Femur (tissue), 1 donor: ENCODE results near the gene RSBN1.

Experiments used
- DNase-seq: peaks from one replicate; pipeline ENCODE4 v3.0.0-alpha.2; 2017

The RSBN1 gene

DNA sequence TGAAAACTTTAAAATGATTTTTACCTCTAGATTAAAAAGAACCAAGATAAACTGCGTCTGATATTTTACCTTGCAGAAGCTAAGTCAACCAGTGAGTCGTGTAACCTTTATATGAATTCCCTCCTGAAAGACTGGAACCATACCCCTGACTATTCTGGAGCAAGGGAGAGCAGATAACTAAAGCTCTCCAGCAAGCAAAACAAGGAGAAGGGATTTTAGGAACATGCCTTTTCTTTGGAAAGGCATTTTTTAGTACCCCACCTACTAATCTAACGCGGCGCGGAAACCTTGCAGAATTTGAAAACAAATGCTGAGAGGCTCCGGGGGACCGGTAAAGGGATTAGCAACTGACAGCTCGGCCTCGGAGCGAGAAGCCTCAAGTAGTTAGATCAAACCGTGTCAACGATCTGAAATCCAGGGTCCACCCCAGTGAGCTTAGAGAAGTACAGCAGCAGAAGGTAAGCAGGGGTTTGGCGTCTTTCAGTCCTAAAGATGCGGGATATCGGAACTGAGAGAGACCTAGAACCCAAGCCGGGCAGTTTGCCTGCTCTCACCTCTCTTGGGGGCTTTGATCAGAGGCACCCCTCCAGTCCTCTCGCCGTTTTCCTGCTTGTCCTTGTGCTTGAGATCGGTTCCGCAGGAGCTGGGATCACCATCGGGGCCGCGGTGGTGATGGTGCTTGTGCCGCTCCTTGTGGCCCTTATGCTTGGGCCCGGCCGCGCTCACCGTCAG, 954 bp downstream of the RSBN1 start:
- peak; percentile 71 for DNase-seq

DNA sequence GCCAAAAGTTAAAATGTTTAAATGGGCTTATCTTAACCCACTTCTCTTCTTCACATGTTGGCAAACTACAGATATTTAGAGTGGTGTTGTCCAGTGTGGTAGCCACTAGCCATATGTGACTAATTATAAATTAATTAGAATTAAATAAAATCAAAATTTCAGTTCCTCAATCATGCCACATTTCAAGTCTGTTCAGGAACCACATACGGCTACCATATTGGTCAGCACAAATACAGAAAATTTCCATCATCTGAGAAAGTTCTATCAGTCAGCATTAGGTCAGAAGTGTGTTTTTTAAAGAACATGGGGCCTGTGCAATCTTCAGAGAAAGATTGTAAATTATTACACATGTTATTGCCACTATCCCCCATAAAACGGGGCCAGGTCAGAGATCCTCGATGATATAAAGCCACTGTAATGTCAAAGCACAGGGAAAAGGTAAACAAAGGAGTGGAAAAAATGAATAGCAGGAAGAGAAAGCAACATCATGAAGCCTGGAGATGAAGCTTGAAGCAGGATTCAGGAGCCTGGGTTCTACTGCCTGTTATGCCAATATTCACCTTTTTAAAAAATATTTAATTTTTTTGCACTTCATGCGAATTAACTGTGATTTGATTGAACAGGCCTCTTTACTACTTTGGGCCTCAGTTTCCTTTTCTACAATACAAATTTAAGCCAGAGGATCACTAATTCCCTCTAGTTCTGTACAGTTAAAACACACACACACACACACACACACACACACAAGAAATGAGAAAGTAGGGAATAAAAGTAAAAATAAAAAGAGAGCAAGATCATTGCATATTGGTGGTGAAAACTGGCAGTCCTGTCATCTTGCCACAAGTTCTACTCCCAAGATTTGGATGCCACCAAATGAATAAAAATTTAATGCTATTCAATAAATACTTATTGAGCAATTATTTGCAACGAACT, 2.3 kb downstream of the RSBN1 start:
- DNase-seq, result no peak

DNA sequence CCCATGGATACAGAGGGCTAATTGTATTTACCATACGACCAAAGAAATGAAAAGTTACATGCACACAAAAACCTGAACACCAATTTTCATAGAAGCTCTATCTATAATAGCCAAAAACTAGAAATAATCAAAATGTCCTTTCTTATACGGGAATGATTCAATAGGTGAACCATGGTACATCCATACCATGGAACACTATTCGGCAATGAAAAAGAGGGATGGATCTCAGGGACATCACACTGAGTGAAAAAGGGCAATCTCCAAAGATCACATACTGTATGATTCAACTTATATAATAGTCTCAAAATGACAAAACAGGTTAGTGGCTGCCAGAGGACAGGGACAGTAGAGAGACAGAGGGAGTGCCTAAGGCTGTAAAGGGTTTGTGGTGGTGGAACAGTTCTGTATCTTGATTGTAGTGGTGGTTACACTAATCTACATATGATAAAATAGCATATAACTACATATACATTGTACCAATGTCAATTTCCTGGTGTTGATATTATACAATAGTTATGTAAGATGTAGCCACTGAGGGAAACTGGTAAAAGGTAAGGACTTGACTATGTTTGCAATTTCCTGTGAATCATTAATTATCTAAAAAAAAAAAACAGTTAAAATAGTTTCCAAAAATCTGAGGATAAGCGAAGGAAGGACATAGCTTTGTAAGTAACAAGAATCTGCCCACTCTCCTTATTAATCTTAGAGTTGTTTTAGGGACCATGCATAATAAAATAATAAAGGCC, 3.7 kb downstream of the RSBN1 start:
- no peak for DNase-seq

DNA sequence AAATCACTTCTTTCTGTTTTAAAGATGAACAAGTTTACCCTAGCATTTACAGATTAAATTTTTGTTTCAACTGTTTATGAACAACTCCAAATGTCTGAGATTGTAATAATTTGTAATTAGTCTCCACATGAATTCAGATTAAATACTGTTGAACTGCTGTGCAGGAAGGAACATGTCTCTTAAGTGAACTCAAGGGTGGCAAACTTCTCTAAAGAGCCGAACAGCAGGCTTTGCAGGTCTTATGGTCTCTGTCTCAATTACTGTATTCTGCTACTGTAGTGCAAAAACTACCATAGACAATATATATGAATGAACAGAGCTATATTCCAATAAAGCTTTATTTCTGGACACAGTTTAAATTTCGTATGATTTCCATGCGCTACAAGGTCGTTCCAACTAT, 6.6 kb downstream of the RSBN1 start:
- no peak for DNase-seq

DNA sequence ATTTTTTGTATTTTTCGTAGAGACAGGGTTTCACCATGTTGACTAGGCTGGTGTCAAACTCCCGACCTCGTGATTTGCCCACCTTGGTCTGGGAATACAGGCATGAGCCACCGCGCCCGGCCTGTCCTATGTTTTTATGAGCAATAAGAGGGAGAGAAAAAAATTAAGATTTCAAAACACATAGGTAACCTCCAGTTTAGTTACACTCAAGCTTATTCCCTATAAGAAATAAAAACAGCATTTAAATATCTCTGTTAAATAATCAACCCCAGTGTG, 7.1 kb downstream of the RSBN1 start:
- DNase-seq, result no peak

DNA sequence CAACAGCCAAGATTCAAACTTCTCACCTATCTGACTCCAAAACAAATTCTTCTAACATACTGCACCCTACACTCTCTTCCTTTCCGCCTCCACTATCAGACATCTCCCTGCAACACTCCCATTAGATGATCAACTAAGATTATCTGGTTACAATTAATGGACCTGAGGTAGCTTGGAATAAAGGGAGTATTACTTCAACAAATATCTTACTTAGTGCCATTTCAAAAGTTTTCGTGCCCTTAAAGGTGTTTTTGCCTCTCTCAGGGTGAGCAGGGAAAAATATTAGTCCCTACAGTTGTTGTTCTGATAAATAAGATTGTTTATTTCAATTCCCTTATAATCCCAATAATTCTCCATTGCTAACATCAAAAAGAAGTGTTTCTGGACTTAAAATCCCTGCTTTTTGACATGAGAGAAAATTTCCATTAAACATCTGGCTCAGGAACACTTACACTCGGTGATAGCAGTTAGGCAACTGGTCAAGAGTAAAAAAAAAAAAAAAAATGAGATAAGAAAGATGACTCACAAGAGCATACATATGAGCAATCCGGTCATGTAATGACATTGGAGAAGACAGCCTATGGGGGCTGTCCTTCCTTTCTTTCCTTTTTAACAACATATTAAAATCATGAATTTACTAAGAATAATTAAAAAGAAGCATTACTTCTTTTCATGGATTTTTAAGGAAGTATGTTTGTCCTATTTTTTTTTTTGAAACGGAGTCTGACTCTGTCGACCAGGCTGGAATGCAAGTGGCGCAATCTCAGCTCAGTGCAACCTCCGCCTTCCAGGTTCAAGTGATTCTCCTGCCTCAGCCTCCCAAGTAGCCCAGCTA, 7.6 kb downstream of the RSBN1 start:
- no peak for DNase-seq

DNA sequence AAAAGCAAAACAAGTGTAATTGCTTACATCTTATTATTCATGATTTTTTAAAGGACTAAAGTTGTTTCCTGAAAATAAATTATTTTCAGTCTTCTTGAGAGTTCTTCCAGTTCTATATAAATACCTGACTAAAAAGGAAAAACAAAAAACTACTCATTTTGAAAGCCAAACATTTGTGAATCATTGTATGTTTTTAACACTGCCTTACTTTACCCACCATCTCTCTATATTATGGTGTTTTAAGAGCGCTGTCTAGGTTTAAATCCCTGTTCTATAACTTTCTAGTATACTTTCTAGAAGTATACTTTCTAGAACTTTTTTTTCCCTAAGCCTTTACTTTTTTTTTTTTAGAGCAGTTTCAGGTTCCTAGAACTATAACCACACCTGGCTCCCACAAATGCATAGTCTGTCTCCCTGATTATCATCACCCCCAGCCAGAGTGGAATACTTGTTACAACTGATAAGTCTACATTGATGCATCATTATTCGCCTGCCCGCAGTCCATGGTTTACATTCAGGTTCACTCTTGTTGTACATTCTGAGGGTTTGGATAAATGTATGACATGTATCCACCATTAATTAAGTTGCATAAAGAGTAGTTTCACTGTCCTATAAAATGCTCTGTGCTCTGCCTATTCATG, 9.8 kb downstream of the RSBN1 start:
- DNase-seq, result no peak

DNA sequence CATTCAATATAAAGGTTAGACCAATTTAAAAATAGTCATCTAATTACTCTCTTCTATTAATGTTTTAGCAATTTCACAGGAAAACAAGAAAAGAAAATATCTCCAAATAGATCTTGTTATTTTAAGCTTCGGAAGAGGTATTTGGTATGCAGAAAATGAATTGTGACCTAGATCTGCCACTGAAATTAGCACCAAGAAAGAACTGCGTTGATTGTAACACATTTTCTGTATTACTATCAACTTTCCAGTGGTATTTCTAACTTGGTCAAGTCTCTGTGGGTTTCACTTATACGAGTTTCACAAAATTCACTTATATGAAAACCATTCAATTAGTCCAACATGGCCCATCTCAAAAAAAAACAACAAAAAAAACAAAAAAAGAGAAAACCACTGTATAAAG, 11.8 kb downstream of the RSBN1 start:
- DNase-seq, result no peak

DNA sequence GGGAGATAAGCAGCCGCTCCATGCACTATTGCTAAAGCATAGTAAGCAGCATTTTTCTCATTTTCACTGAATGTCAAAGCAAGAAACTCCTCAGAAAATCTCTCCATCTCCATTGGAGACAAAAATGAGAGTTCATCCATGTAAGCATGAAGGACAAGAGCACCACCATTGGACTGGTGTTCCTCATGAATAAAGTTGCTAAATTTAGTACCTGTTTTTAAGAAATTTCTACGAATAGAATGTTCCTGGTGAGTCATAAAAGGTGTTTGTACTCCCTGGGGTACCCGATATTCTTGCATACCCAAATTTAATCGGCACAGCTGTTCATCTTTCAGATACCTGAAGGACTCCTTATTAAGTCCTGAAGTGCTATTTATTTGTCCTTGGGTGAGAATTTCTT, 14.8 kb downstream of the RSBN1 start:
- no peak for DNase-seq

DNA sequence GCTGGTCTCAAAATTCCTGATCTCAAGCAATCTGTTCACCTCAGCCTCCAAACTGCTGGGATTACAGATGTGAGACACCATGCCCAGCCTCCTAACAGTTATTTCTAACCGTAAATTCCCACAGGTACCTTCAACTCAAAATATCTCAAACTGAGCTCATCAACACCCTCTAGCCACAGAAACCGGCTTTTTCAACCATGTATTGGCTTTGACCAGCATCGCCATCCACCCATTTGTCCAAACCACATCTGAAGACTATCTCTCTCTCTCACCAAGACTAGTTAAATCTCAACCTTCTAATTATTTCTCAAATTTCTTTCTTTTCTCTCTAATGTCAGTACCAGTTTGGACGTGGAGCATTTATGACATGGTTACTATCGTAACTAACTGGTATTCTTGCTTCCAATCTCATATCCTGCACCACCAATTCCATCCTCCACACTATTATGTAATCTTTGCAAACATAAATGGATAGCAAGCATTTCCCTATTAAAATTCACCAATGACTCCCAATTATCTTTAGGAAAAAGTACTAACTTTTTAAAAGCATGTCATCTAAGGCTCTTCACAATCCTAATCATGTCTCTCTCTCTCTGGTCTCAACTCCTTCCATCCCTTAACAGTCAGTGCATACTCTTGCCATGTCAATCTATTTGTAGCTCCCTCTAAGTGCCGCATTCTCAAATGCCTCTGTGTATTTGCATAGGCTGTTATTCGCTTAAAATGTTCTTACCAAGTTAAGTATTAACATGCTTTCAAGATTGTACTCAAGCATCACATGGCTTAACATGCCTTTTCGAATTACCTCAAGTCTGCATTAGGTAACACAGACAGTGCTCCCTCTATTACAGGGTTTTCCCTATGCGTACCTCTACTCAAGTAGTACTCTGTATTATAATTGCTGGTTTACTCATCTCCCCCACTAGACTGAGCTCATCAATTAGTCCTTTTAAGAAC, 18.1 kb downstream of the RSBN1 start:
- DNase-seq, result no peak

DNA sequence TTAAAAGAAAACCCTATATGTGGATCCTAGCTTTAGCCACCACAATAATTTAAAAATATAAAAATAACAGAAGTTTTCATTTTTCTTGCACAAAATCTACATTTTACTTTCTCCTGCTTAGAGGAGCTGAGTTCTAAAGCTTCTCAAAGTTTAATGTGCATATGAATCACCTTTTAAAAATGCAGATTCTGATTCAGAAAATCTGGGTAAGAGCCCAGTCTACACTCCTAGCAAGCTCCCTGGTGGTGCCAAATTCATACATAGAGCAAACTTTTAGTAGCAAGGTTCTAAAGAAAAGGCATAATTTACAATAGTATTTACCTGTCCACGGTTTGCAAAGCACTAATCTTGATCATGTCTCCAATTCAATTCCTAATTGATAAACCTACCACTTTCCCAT, 19.3 kb downstream of the RSBN1 start:
- DNase-seq, result no peak

DNA sequence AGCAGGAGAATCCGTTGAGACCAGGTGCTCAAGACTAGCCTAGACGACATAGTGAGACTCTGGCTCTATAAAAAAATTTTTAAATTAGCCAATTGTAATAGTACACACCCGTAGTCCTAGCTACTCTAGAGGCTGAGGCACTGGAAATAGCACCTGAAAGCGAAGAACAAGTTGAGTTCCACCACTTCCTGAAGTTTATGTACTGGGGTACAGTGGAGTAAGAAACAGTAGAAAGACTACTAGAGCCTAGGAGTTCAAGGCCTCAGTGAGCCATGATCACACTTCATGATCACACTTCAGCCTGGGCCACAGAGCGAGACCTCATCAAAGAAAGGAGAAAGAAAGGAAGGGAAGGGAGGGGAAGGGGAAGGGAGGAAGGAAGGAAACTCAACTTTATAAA, 19.8 kb downstream of the RSBN1 start:
- DNase-seq, result no peak

DNA sequence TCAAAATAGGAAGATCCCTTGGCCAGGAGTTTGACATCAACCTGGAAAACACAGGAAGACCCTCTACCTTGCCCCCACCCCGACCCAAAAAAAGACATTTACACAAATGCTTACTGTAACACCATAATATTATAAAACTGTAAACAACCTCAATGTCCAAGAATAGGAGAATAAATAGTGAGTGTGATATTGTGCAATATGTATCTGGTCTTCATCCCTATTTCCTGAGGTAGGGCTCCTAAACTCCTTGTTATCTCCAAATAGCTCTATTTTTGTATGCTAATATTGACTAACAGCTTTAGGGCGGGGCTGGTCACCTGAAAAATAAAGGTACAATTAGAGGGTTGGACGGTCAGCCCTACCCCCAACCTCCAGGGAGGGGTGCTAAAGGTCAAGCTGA, 23.5 kb downstream of the RSBN1 start:
- DNase-seq, result no peak

DNA sequence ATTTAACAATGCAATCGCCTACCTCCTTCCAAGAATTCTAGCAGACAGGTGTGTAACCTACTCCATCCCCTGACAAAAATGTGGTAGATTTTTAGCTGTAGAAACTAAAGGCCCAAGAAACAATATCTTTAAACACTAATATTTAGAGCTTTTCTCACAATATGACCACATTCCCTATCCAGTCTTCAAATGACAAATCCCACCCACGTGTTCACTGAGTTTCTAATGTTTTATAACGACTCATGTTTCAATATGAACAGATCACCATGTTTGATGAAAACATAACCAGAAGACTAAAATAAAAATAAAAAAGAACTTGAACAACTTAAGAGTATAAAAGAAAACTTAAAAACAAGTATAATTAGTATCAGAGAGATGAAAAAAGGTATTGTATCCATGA, 24.6 kb downstream of the RSBN1 start:
- DNase-seq, result no peak

DNA sequence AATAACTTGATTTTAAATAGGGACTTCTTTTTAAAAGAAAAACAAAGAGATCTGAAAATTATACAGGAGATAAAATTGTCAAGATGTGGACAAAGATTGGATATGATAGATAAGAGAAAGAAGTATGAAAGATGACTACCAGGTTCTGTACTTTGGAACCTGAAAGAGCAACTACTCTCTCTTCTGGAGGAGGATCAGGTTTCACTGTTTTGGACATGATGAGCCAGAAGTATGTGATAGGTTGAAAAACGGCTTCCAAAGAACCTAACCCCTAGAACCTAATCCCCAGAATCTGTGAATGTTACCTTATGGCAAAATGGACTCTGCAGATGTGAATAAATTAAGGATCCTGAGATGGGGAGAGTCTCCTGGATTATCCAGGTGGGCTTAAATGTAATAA, 26.2 kb downstream of the RSBN1 start:
- DNase-seq, result no peak

DNA sequence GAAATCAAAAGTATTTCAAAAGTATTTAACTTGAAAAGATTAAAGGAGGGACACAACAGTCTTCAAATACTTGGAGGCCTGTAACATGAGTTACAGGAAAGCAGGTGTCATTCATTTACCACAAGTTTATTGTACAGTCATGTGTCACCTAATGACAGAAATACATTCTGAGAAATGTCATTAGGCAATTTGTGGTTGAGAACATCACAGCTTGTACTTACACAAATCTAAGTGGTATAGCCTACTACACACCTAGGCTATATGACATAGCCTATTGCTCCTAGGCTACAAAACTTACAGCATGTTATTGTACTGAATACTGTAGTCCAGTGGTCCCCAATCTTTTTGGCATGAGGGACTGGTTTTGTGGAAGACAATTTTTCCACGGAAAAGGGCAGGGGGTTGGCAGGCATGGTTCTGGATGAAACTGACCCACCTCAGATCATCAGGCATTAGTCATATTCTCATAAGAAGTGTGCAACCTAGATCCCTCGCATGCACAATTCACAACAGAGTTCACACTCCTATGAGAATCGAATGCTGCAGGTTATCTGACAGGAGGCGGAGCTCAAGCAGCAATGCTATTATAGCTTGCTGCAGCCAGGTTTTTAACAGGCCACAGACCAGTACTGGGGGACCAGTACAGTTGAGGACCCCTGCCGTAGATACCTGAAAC, 28.0 kb downstream of the RSBN1 start:
- no peak for DNase-seq

DNA sequence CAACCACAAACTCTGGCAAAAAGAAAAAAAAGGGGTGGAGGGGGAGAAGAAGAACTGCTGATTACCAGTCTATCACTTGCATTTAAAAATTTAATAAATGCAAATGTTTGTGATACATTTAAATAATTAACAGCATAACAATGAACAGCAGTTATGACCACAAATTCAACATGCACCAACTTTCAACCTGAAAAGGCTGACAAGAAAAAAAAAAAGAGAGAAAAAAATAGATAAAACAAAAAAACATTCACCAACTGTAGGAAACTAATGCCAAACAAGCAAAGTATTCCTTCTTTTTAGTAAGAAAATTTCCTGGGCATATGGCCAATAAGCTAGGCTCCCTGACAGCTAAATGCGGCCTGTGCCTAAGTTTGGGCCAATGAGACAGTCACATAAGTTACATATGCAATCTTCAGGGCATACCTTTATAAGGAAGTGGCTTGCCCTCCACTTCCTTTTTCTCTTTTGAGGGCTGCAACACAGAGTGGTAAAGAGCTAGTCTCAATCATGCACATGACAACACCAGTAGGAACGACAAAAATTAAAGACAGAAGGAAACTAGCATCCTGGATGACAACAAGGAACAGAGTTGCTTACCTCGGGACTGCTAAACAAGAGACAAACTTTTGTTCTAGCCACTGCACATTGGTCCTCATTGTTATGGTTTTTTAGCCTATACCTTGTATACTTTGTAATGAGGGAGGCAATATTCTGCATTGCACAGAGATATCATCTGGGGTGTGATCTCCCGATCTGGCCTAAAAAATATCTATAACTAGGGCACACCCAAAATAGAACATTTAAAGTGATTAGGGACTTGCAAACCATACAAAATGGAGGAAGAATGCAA, 28.8 kb downstream of the RSBN1 start:
- DNase-seq, result peak; percentile 51

DNA sequence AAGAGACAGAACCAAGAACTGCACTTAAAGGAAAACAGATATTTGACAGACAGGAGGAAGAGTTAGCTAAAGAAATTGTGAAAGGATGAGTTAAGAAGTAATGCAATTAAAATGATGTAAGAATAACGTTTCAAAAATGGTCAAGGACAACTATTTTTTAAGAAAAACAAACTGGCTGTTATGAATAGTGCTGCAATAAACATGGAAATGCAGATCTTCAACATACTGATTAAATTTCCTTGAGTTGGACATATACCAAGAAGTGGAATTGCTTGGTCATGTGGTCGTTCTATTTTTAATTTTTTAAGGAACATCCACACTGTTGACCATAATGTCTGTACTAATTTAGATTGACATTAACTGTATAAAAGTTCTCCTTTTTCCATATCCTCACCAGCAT, 29.9 kb downstream of the RSBN1 start:
- no peak for DNase-seq

DNA sequence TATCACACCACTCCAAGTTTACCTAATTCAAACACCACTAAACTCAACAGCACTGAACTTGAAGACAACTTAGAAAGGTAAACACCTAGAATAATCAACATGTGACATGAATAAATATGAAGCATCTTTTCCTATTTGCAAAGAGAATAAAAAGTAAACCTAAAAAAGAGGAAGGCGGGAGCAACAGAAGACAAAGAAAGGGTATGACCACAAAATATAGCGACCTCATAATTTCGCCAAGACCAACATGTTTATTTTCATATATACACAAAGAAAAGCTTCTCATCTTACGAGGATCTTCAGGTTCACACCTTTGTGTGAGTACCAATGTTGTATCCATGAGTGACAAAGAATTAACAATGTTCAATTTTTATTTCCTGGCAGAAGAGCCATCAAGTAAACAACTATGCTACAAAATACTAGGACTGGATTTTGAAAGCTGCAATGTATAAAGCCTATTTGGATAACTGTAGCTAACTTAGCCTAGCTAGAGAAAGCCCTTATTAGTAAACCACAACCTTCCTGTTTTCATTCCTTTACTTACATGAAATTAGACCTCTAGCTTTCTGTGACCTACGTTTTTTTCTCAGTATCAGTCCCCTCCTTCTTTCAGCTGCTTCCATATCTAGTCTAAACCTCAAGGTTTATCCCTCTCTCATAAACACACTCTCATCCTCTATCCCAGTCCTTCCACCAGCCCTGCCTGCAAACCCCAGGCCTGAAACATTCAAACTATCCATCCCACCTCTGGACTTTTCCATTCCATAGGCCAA, 31.7 kb downstream of the RSBN1 start:
- no peak for DNase-seq
